HepG2 (cell line): ENCODE data around the gene SLC23A3. TPM values are rescaled to one million over a fixed set of nuclear protein-coding genes. Genes with fewer than 3 reads are reported as not detected.

Experiments
- DZIP1 ChIP-seq: sonication (generic); formaldehyde crosslinking; IDR thresholded peaks from 2 replicates; pipeline ENCODE4 v1.5.0; 2020; ENCODE audit warnings: mild to moderate bottlenecking, missing genetic modification reagents
- FOXJ3 ChIP-seq: sonication (generic); formaldehyde crosslinking; IDR thresholded peaks from 2 replicates; pipeline ENCODE4 v1.4.0; 2020; ENCODE audit warnings: missing genetic modification reagents, mild to moderate bottlenecking, borderline replicate concordance
- KAT7 ChIP-seq: IDR thresholded peaks from 2 replicates; pipeline ENCODE4 v1.6.1; 2018; ENCODE audit warnings: borderline replicate concordance, missing compliant biosample characterization
- MAFK ChIP-seq, 2 experiments: IDR thresholded peaks in 1 of 2; conservative IDR thresholded peaks in 1 of 2; 2 replicates each; pipeline ENCODE4 v1.6.1; 2011; ENCODE audit warnings: improper control_type of control experiment in 2 of 2, low read length in 2 of 2
- POLR2AphosphoS5 ChIP-seq: IDR thresholded peaks from 2 replicates; pipeline ENCODE4 v1.6.1; 2012; ENCODE audit warnings: low read depth, low read length
- RXRA ChIP-seq: sonication (generic); formaldehyde crosslinking; IDR thresholded peaks from 2 replicates; pipeline ENCODE4 v1.5.1; 2020; ENCODE audit warnings: missing genetic modification reagents
- TP53 ChIP-seq: sonication (generic); formaldehyde crosslinking; conservative IDR thresholded peaks from 2 replicates; pipeline ENCODE4 v1.4.0; 2020; ENCODE audit warnings: missing genetic modification reagents
- ZBTB4 ChIP-seq: sonication (generic); formaldehyde crosslinking; IDR thresholded peaks from 2 replicates; pipeline ENCODE4 v1.4.0; 2020; ENCODE audit warnings: missing genetic modification reagents, mild to moderate bottlenecking, borderline replicate concordance
- ZNF143 ChIP-seq: sonication (generic); formaldehyde crosslinking; IDR thresholded peaks from 2 replicates; pipeline ENCODE4 v1.4.0; 2020; ENCODE audit warnings: missing genetic modification reagents
- ZNF337 ChIP-seq: sonication (generic); formaldehyde crosslinking; IDR thresholded peaks from 2 replicates; pipeline ENCODE4 v1.5.1; 2020; ENCODE audit warnings: missing genetic modification reagents, low read depth, mild to moderate bottlenecking, borderline replicate concordance
- ZNF550 ChIP-seq: sonication (generic); formaldehyde crosslinking; IDR thresholded peaks from 2 replicates; pipeline ENCODE4 v1.4.0; 2020; ENCODE audit warnings: mild to moderate bottlenecking, missing genetic modification reagents, borderline replicate concordance
- ZNF577 ChIP-seq: sonication (generic); formaldehyde crosslinking; IDR thresholded peaks from 2 replicates; pipeline ENCODE4 v1.4.0; 2020; ENCODE audit warnings: mild to moderate bottlenecking, low read depth, missing genetic modification reagents, borderline replicate concordance
- ZNF616 ChIP-seq: sonication (generic); formaldehyde crosslinking; IDR thresholded peaks from 2 replicates; pipeline ENCODE4 v1.5.0; 2020; ENCODE audit warnings: low read depth, mild to moderate bottlenecking, missing genetic modification reagents
- ZNF740 ChIP-seq: sonication (generic); formaldehyde crosslinking; IDR thresholded peaks from 2 replicates; pipeline ENCODE4 v1.4.0; 2020; ENCODE audit warnings: missing genetic modification reagents
- polyA plus RNA-seq, 8 experiments: library from polyadenylated mRNA; depleted of rRNA in 3 of 8; stranded (reverse) in 7 of 8; unstranded in 1 of 8; fragments of >200 nt; fragmentation: Illumina TruSeq in 4 of 8; extraction: Trizol in 4 of 8; gene quantifications; 2 replicates each; pipeline versions ENCODE4 v1.2.1 to v1.2.3, GENCODE V29; 2011 to 2016; ENCODE audit warnings: low read depth in 4 of 8, missing spikeins in 1 of 8, mixed read lengths in 1 of 8; ENCODE audit not compliant: insufficient read depth in 1 of 8
- total RNA-seq, 5 experiments: library from RNA; depleted of rRNA; stranded (reverse); fragments of >200 nt; fragmentation: Illumina TruSeq; extraction: Trizol; gene quantifications; 2 replicates each; pipeline ENCODE4 v1.2.3, GENCODE V29; 2016; ENCODE audit warnings: low read depth in 1 of 5
- TF ChIP-seq, protein P1 (sequence below): sonication (generic); formaldehyde crosslinking; IDR thresholded peaks from 2 replicates; pipeline ENCODE4 v1.4.0; 2020; ENCODE audit warnings: low read depth, mild to moderate bottlenecking, missing genetic modification reagents
- TF ChIP-seq, protein P2 (sequence below): sonication (generic); formaldehyde crosslinking; IDR thresholded peaks from 2 replicates; pipeline ENCODE4 v1.8.0; 2022; ENCODE audit warnings: missing genetic modification reagents, mild to moderate bottlenecking, inconsistent platforms, borderline replicate concordance

The SLC23A3 gene
- total and polyA plus RNA-seq, 2 of the 13 experiments (the other 11 are each of a cell fraction or from before 2014, with no cell fraction given) = 0.38 to 0.78 TPM

GRCh38 chr2:219116776-219117646 is 52.8 kb downstream of the SLC23A3 start (continued):
- TF ChIP-seq FOXJ3 (CRISPR knock-in tag) (no peak; the same call in 1 of the 2 replicates), ZNF616 (CRISPR knock-in tag) (no peak), RXRA (no peak; the same call in 1 of the 2 replicates), ZNF577 (CRISPR knock-in tag) (no peak), POLR2AphosphoS5 (no peak), ZNF740 (CRISPR knock-in tag) (no peak), KAT7 (CRISPR knock-in tag) (no peak), MAFK (conservative IDR thresholded peaks at IDR 0.05 in 1 of 2, IDR thresholded peaks at IDR 0.05 in 1 of 2; ENCODE audit: low read length in 2 of 2) (no peak), ZBTB4 (CRISPR knock-in tag) (no peak), ZNF337 (CRISPR knock-in tag) (no peak), DZIP1 (CRISPR knock-in tag) (no peak), ZNF143 (CRISPR knock-in tag) (no peak), ZNF550 (CRISPR knock-in tag) (no peak), TP53 (CRISPR knock-in tag) (0 out of 2 replicates have a peak, but pooled peaks have one; percentile 46)
- TF ChIP-seq, protein P1, sequence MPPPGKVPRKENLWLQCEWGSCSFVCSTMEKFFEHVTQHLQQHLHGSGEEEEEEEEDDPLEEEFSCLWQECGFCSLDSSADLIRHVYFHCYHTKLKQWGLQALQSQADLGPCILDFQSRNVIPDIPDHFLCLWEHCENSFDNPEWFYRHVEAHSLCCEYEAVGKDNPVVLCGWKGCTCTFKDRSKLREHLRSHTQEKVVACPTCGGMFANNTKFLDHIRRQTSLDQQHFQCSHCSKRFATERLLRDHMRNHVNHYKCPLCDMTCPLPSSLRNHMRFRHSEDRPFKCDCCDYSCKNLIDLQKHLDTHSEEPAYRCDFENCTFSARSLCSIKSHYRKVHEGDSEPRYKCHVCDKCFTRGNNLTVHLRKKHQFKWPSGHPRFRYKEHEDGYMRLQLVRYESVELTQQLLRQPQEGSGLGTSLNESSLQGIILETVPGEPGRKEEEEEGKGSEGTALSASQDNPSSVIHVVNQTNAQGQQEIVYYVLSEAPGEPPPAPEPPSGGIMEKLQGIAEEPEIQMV (CRISPR knock-in tag) = no peak
- TF ChIP-seq, protein P2, sequence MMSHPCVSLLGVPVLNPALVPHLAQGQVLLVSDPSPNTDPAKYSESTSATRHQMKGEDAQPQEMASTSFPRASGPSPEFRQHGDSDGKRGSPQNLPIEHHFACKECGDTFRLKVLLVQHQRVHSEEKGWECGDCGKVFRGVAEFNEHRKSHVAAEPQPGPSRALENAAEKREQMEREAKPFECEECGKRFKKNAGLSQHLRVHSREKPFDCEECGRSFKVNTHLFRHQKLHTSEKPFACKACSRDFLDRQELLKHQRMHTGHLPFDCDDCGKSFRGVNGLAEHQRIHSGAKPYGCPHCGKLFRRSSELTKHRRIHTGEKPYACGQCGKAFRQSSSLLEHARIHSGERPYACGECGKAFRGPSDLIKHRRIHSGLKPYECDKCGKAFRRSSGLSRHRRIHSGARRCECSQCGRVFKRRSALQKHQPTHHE (CRISPR knock-in tag) = no peak
